ENCODE measurements around the gene WDHD1. TPM values are rescaled to one million over a fixed set of nuclear protein-coding genes. Genes with fewer than 3 reads are reported as not detected.
A peak's percentile ranks its signal among the peaks of the same experiment; 100 is the strongest.

Gene WDHD1
- total RNA-seq, 1 donor = 4.3 TPM

DNA sequence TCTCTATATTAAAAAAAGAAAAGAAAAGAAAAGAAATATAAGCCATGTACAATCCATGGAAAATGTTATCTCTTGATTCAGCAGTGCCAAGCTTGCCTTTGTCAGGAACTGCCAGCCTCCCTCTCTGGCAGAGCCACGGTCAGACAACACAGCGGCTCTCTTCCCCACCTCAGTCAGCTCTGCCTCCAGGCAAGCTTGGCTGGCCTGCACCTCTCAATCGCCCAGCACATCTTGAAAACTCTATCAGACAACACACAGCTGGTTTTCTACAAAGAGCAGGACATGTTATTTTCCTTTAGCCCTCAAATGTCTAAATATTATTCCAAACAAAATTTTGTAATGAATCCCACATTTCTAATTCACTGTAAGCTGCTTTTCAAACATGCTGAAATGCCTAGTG lies 104.3 kb downstream of the WDHD1 start:
- DNase-seq (ENCODE audit: insufficient read length, low spot score, missing footprints) = peak; percentile 6
- Histone ChIP-seq H2AFZ (ENCODE audit: low read length) (no peak overlapping the region), H3K4me3 (ENCODE audit: insufficient read depth, low read length) (no peak overlapping the region), H3K36me3 (ENCODE audit: insufficient read depth, low read length) (no peaks in the 10 kb centered on the region), H3K4me1 (ENCODE audit: insufficient read depth, low read length) (no peaks in the 10 kb centered on the region), H3K27ac (ENCODE audit: low read depth, low read length) (no peak overlapping the region), H3K4me2 (ENCODE audit: insufficient read depth, low read length) (no peak overlapping the region), H3K27me3 (ENCODE audit: insufficient read depth, low read length) (no peaks in the 10 kb centered on the region), H4K20me1 (ENCODE audit: insufficient read depth, low read length) (no peaks in the 10 kb centered on the region), H3K9me3 (ENCODE audit: low read depth, low read length) (no peaks in the 10 kb centered on the region), H3K79me2 (ENCODE audit: insufficient read depth, low read length) (no peaks in the 10 kb centered on the region)
- TF ChIP-seq, protein P1, sequence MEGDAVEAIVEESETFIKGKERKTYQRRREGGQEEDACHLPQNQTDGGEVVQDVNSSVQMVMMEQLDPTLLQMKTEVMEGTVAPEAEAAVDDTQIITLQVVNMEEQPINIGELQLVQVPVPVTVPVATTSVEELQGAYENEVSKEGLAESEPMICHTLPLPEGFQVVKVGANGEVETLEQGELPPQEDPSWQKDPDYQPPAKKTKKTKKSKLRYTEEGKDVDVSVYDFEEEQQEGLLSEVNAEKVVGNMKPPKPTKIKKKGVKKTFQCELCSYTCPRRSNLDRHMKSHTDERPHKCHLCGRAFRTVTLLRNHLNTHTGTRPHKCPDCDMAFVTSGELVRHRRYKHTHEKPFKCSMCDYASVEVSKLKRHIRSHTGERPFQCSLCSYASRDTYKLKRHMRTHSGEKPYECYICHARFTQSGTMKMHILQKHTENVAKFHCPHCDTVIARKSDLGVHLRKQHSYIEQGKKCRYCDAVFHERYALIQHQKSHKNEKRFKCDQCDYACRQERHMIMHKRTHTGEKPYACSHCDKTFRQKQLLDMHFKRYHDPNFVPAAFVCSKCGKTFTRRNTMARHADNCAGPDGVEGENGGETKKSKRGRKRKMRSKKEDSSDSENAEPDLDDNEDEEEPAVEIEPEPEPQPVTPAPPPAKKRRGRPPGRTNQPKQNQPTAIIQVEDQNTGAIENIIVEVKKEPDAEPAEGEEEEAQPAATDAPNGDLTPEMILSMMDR (IDR thresholded peaks at IDR 0.05; ENCODE audit: extremely low read depth, low read depth, low read length) = no peak

DNA sequence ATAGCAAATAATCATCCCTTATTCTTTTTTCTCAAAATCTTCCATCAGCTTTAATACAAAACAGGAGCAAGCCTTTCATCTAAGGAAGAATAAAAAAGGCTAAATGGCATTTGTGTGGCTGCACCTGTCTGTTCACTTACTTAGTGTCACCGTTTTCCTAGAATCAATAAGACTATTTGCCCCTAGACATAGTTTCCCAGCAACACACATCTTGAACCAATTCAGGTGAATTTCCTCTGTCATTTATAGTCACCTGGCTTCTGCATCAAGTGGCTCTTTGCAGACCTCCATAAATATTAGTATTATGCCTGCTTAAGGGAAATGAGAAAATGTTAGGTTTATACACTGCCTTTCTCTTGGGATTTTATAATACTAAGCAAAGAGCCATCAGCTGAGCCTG lies 106.8 kb downstream of the WDHD1 start:
- TF ChIP-seq, protein P1 (IDR thresholded peaks at IDR 0.05; ENCODE audit: extremely low read depth, low read depth, low read length) = no peak
- Histone ChIP-seq H3K4me2 (ENCODE audit: insufficient read depth, low read length) (no peak overlapping the region), H2AFZ (ENCODE audit: low read length) (no peak overlapping the region), H3K27me3 (ENCODE audit: insufficient read depth, low read length) (no peaks in the 10 kb centered on the region), H3K79me2 (ENCODE audit: insufficient read depth, low read length) (no peaks in the 10 kb centered on the region), H3K4me1 (ENCODE audit: insufficient read depth, low read length) (no peaks in the 10 kb centered on the region), H3K27ac (ENCODE audit: low read depth, low read length) (no peak overlapping the region), H3K36me3 (ENCODE audit: insufficient read depth, low read length) (no peaks in the 10 kb centered on the region), H3K4me3 (ENCODE audit: insufficient read depth, low read length) (no peak overlapping the region), H4K20me1 (ENCODE audit: insufficient read depth, low read length) (no peaks in the 10 kb centered on the region), H3K9me3 (ENCODE audit: low read depth, low read length) (no peaks in the 10 kb centered on the region)
- DNase-seq (ENCODE audit: insufficient read length, low spot score, missing footprints) = no peak

DNA sequence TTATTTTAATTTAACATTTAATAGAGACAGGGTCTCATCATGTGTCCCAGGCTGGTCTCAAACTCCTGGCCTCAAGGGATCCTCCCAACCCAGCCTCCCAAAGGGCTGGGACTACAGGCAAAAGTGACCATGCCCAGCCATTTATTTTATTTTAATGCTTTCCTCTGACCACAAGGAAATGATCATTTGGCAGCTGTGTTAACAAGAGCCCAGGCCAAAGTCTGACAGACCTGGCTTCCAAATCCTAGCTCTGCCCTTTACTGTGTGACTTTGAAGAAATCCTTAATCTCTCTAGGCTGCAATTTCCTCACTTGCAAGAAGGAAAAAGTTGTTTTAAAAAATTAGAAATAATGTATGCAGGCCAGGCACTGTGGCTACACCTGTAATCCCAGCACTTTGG lies 107.6 kb downstream of the WDHD1 start:
- TF ChIP-seq, protein P1 (IDR thresholded peaks at IDR 0.05; ENCODE audit: extremely low read depth, low read depth, low read length) = no peak
- H3K4me3 ChIP-seq (ENCODE audit: insufficient read depth, low read length) = no peak overlapping the region
- H3K4me2 ChIP-seq (ENCODE audit: insufficient read depth, low read length) = no peak overlapping the region
- no peaks in the 10 kb centered on the region for H3K27me3 ChIP-seq (ENCODE audit: insufficient read depth, low read length)
- no peaks in the 10 kb centered on the region for H3K36me3 ChIP-seq (ENCODE audit: insufficient read depth, low read length)
- no peaks in the 10 kb centered on the region for H4K20me1 ChIP-seq (ENCODE audit: insufficient read depth, low read length)
- no peak overlapping the region for H3K27ac ChIP-seq (ENCODE audit: low read depth, low read length)
- DNase-seq (ENCODE audit: insufficient read length, low spot score, missing footprints) = no peak
- H3K79me2 ChIP-seq (ENCODE audit: insufficient read depth, low read length) = no peaks in the 10 kb centered on the region
- no peaks in the 10 kb centered on the region for H3K4me1 ChIP-seq (ENCODE audit: insufficient read depth, low read length)
- H2AFZ ChIP-seq (ENCODE audit: low read length) = no peak overlapping the region
- no peaks in the 10 kb centered on the region for H3K9me3 ChIP-seq (ENCODE audit: low read depth, low read length)

DNA sequence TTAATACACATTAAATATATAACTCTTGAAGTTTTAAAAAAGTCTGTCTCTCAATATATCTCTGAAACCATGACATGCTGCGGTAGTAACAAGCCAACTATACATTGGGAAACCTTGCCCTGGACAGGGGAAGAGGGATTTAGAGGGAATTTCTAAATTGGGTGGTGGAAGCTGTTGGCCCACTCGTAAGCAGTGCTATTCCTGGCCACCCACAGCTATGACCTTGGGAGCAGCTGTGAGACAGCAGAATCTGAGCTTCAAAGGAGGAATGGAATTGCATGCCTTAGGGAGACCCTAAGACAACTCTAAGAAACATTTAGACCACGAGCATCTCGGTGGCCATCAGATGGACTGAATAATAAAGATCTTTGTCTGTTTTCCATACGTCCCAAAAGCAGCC lies 108.5 kb downstream of the WDHD1 start:
- Histone ChIP-seq H2AFZ (ENCODE audit: low read length) (no peak overlapping the region), H3K4me1 (ENCODE audit: insufficient read depth, low read length) (no peaks in the 10 kb centered on the region), H3K27me3 (ENCODE audit: insufficient read depth, low read length) (no peaks in the 10 kb centered on the region), H3K79me2 (ENCODE audit: insufficient read depth, low read length) (no peaks in the 10 kb centered on the region), H3K27ac (ENCODE audit: low read depth, low read length) (no peak overlapping the region), H3K4me3 (ENCODE audit: insufficient read depth, low read length) (no peak overlapping the region), H3K36me3 (ENCODE audit: insufficient read depth, low read length) (no peaks in the 10 kb centered on the region), H3K4me2 (ENCODE audit: insufficient read depth, low read length) (no peak overlapping the region), H3K9me3 (ENCODE audit: low read depth, low read length) (no peaks in the 10 kb centered on the region), H4K20me1 (ENCODE audit: insufficient read depth, low read length) (no peaks in the 10 kb centered on the region)
- DNase-seq (ENCODE audit: insufficient read length, low spot score, missing footprints) = no peak
- TF ChIP-seq, protein P1 (IDR thresholded peaks at IDR 0.05; ENCODE audit: extremely low read depth, low read depth, low read length) = no peak

Data from osteoblast (primary cell).